ENCODE results near the gene GALNT2. TPM values are rescaled to one million over a fixed set of nuclear protein-coding genes. Genes with fewer than 3 reads are reported as not detected.

Gene GALNT2
- total RNA-seq (2014; rRNA removed; shearing (Covaris generic)), result 37.2 and 48.3 TPM in 2 replicates
- 17.8 and 19.2 TPM in 2 replicates for polyA plus RNA-seq (2016; fragmentation: Nextera tagmentation; extraction: Ambion mirVana)
- long read RNA-seq, full-length matches to known transcripts, result 3 of 5 reads
- long read RNA-seq, partial matches to known transcripts, result 1 of 5 reads
- long read RNA-seq, other reads (novel, unspliced or antisense), result 1 of 5 reads

- Histone ChIP-seq H3K79me2 (replicated peaks; ENCODE audit: insufficient read depth) (peaks cover 38% of the 10 kb centered on the region), H3F3A (replicated peaks; ENCODE audit: low read depth) (no peaks in the 10 kb centered on the region), H3K4me3 (peak within 1 kb of the TSS; percentile 97), H3K27ac (ENCODE audit: low read depth) (peak within 1 kb of the TSS; percentile 76; the same call in 1 of the 2 replicates), H3K9me2 (ENCODE audit: insufficient read depth) (no peaks in the 10 kb centered on the region), H3K36me3 (ENCODE audit: insufficient read depth) (no peaks in the 10 kb centered on the region), H3K27me3 (ENCODE audit: insufficient read depth) (peaks cover 18% of the 10 kb centered on the region), H3K4me2 (peak within 1 kb of the TSS; percentile 98), H2AFZ (peak within 1 kb of the TSS; percentile 87), H3K4me1 (ENCODE audit: insufficient read depth) (peaks cover 17% of the 10 kb centered on the region), H4K20me1 (replicated peaks; ENCODE audit: insufficient read depth) (peaks cover 21% of the 10 kb centered on the region)
- ATAC-seq (peak; percentile 78), DNase-seq (ENCODE audit: low spot score) (peak; percentile 92)
- H3K27me3 Mint-ChIP-seq (ENCODE audit: insufficient read depth, low read depth, poor library complexity), result peaks cover 13% of the 10 kb centered on the region
- H3K4me1 Mint-ChIP-seq, result peaks cover 38% of the 10 kb centered on the region
- H3K36me3 Mint-ChIP-seq (ENCODE audit: low read depth), result peaks cover 9% of the 10 kb centered on the region; the same call in 2 of the 3 replicates
- TF ChIP-seq POLR2AphosphoS5 (IDR thresholded peaks at IDR 0.05; ENCODE audit: low read depth), result peak; percentile 51
- no peak for TF ChIP-seq CTCF (conservative IDR thresholded peaks at IDR 0.05; ENCODE audit: low read depth in 2 of 2)
- H3K27ac Mint-ChIP-seq, result 0 out of 2 replicates have a peak within 1 kb of the TSS, but pooled peaks have one; percentile 74
- H3K4me3 Mint-ChIP-seq, result peak within 1 kb of the TSS; percentile 87
- H3K9me3 Mint-ChIP-seq, result peaks cover 14% of the 10 kb centered on the region; the same call in 2 of the 3 replicates
Observed at GRCh38 chr1:230066466-230067404, at the start of gene GALNT2. Gene GALNT2, plus strand, starts transcription at chr1:230067238. Its CDS starts 43 bp downstream, at chr1:230067281.

- no peaks in the 10 kb centered on the region for H4K20me1 ChIP-seq (replicated peaks; ENCODE audit: insufficient read depth)
- Mint-ChIP-seq H3K36me3 (ENCODE audit: low read depth) (no peaks in the 10 kb centered on the region; the same call in 2 of the 3 replicates), H3K9me3 (no peaks in the 10 kb centered on the region; the same call in 1 of the 3 replicates), H3K4me3 (no peak overlapping the region), H3K4me1 (peaks cover 26% of the 10 kb centered on the region), H3K27ac (no peak overlapping the region), H3K27me3 (ENCODE audit: insufficient read depth, low read depth, poor library complexity) (peaks cover 4% of the 10 kb centered on the region)
- TF ChIP-seq, protein P1, sequence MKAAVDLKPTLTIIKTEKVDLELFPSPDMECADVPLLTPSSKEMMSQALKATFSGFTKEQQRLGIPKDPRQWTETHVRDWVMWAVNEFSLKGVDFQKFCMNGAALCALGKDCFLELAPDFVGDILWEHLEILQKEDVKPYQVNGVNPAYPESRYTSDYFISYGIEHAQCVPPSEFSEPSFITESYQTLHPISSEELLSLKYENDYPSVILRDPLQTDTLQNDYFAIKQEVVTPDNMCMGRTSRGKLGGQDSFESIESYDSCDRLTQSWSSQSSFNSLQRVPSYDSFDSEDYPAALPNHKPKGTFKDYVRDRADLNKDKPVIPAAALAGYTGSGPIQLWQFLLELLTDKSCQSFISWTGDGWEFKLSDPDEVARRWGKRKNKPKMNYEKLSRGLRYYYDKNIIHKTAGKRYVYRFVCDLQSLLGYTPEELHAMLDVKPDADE (IDR thresholded peaks at IDR 0.05), result no peak
- no peak for TF ChIP-seq CREB1 (CRISPR knock-in tag; IDR thresholded peaks at IDR 0.05; ENCODE audit: low read depth)
- no peak for TF ChIP-seq NANOG (IDR thresholded peaks at IDR 0.05; ENCODE audit: borderline replicate concordance)
- no peak for TF ChIP-seq STAT1 (IDR thresholded peaks at IDR 0.05; ENCODE audit: unreplicated experiment)
- no peak for TF ChIP-seq EZH2 (IDR thresholded peaks at IDR 0.05; ENCODE audit: low read depth, unreplicated experiment)
- TF ChIP-seq EZH2phosphoT487 (IDR thresholded peaks at IDR 0.05; ENCODE audit: unreplicated experiment), result no peak
- no peak for TF ChIP-seq ZNF331 (CRISPR knock-in tag; IDR thresholded peaks at IDR 0.05; ENCODE audit: low read depth)
- TF ChIP-seq, protein P2, sequence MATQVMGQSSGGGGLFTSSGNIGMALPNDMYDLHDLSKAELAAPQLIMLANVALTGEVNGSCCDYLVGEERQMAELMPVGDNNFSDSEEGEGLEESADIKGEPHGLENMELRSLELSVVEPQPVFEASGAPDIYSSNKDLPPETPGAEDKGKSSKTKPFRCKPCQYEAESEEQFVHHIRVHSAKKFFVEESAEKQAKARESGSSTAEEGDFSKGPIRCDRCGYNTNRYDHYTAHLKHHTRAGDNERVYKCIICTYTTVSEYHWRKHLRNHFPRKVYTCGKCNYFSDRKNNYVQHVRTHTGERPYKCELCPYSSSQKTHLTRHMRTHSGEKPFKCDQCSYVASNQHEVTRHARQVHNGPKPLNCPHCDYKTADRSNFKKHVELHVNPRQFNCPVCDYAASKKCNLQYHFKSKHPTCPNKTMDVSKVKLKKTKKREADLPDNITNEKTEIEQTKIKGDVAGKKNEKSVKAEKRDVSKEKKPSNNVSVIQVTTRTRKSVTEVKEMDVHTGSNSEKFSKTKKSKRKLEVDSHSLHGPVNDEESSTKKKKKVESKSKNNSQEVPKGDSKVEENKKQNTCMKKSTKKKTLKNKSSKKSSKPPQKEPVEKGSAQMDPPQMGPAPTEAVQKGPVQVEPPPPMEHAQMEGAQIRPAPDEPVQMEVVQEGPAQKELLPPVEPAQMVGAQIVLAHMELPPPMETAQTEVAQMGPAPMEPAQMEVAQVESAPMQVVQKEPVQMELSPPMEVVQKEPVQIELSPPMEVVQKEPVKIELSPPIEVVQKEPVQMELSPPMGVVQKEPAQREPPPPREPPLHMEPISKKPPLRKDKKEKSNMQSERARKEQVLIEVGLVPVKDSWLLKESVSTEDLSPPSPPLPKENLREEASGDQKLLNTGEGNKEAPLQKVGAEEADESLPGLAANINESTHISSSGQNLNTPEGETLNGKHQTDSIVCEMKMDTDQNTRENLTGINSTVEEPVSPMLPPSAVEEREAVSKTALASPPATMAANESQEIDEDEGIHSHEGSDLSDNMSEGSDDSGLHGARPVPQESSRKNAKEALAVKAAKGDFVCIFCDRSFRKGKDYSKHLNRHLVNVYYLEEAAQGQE (IDR thresholded peaks at IDR 0.05; ENCODE audit: unreplicated experiment), result no peak
- H3K27ac ChIP-seq (ENCODE audit: low read depth), result no peak overlapping the region
- no peaks in the 10 kb centered on the region for H3K27me3 ChIP-seq (ENCODE audit: insufficient read depth)
- no peak overlapping the region for H2AFZ ChIP-seq
- no peak for DNase-seq (ENCODE audit: low spot score)
- H3K79me2 ChIP-seq (replicated peaks; ENCODE audit: insufficient read depth), result no peaks in the 10 kb centered on the region
- H3K4me2 ChIP-seq, result no peak overlapping the region
- no peak for ATAC-seq
- H3K36me3 ChIP-seq (ENCODE audit: insufficient read depth), result no peaks in the 10 kb centered on the region; the same call in 1 of the 2 replicates
- no peak overlapping the region for H3K4me3 ChIP-seq
- no peaks in the 10 kb centered on the region for H3F3A ChIP-seq (replicated peaks; ENCODE audit: low read depth)
- peaks cover 26% of the 10 kb centered on the region for H3K9me2 ChIP-seq (ENCODE audit: insufficient read depth)
- peaks cover 20% of the 10 kb centered on the region for H3K4me1 ChIP-seq (ENCODE audit: insufficient read depth)
Observed at GRCh38 chr1:230020451-230020850, 46.6 kb upstream of the GALNT2 start.

Data from GM23338 (cell line).